ENCODE results near the gene CREM. TPM values are rescaled to one million over a fixed set of nuclear protein-coding genes. Genes with fewer than 3 reads are reported as not detected.
A peak's percentile ranks its signal among the peaks of the same experiment; 100 is the strongest.

The CREM gene
- total and polyA plus RNA-seq, 2 of the 4 experiments (the other 2 are of a cell fraction) = 33.2 to 40.5 TPM

- intact Hi-C loops (cut with micrococcal nuclease) (loop anchor here (1.0 kb wide), 1 partner anchor 68 kb away; no protein-coding TSS in a partner anchor), in situ Hi-C loops (cut with MboI; ENCODE audit: low sequenced_read_pairs) (no loop called here), dilution Hi-C loops (cut with HindIII; ENCODE audit: low sequenced_read_pairs, unreplicated experiment) (no loop called here)
- DNase-seq (peak; percentile 91), ATAC-seq (ENCODE audit: low read depth) (no peak)
- H3K9me1 ChIP-seq (ENCODE audit: insufficient read depth, low read length) = peaks cover 9% of the 10 kb centered on the region; the same call in 1 of the 2 replicates
- H3K9me3 ChIP-seq (ENCODE audit: control insufficient read depth, insufficient read depth, low read length) = no peaks in the 10 kb centered on the region
- BruUV-seq (replicated peaks) = no TSS peak
- peak overlapping the region; percentile 44 for H3K4me3 ChIP-seq (ENCODE audit: insufficient read depth, low read depth, low read length)
- peak overlapping the region; percentile 25 to 41 for H4K8ac ChIP-seq (ENCODE audit: low read depth in 2 of 2, low read length in 2 of 2)
- H3K56ac ChIP-seq (ENCODE audit: extremely low read depth, insufficient read depth, low read length) = peak overlapping the region; percentile 29; the same call in 1 of the 2 replicates
- peak overlapping the region; percentile 14; the same call in 1 of the 2 replicates for H3K18ac ChIP-seq (ENCODE audit: low read depth, low read length)
- H4K5ac ChIP-seq (ENCODE audit: low read depth, low read length) = peak overlapping the region; percentile 21; the same call in 1 of the 2 replicates
- ChIA-PET POLR2A (ENCODE audit: unreplicated experiment) (no interaction called here), CTCF (interaction anchor here (0.8 to 2.0 kb wide), 5 partner anchors 10 to 68 kb away, joined by 3 to 14 read pairs (median 6); partner anchors contain the start of gene CREM)
- peak overlapping the region; percentile 79; the same call in 1 of the 2 replicates for H2AK5ac ChIP-seq (ENCODE audit: low read depth, low read length)
- no peak overlapping the region; the same call in 1 of the 2 replicates for H3K9ac ChIP-seq (ENCODE audit: low read depth, low read length)
- WGBS, 2 experiments (ENCODE audit: extremely low coverage in 2 of 2, insufficient read length in 1 of 2) = 100% methylated on average over 1 of the region's 1 CpG; no CpG with 5 or more reads in 1 of the 2 experiments
- H2AFZ ChIP-seq (replicated peaks; ENCODE audit: low read length, poor library complexity) = peak overlapping the region; percentile 54
- H3K14ac ChIP-seq (replicated peaks; ENCODE audit: low read depth, low read length) = peak overlapping the region; percentile 87
- no peak overlapping the region; the same call in 1 of the 2 replicates for H4K91ac ChIP-seq (ENCODE audit: insufficient read depth, low read depth, low read length)
- H3K27ac ChIP-seq (ENCODE audit: insufficient read depth, low read length) = peak overlapping the region; percentile 26; the same call in 1 of the 2 replicates
- peaks cover 3% of the 10 kb centered on the region for H4K20me1 ChIP-seq (ENCODE audit: insufficient read depth, low read length)
- H2BK20ac ChIP-seq (ENCODE audit: low read depth, low read length) = peak overlapping the region; percentile 27; the same call in 1 of the 2 replicates
- H3K4ac ChIP-seq (ENCODE audit: low read depth, low read length) = peak overlapping the region; percentile 52; the same call in 1 of the 2 replicates
- peak overlapping the region; percentile 71 for H3K4me2 ChIP-seq (ENCODE audit: low read depth, low read length)
- peak overlapping the region; percentile 27; the same call in 1 of the 3 replicates for H2BK15ac ChIP-seq (ENCODE audit: low read depth, low read length)
- peaks cover 5% of the 10 kb centered on the region for H3K4me1 ChIP-seq (ENCODE audit: control insufficient read depth, insufficient read depth, low read length)
- H3K79me1 ChIP-seq (ENCODE audit: low read depth in 1 of 2, low read length in 2 of 2) = peaks cover 3 to 19% of the 10 kb centered on the region in 2 experiments; a peak in 2 of 4 replicates
- H3K36me3 ChIP-seq (ENCODE audit: control insufficient read depth, insufficient read depth, low read length) = no peaks in the 10 kb centered on the region
- peak overlapping the region; percentile 87 for H2BK5ac ChIP-seq (ENCODE audit: low read depth, low read length, poor library complexity, severe bottlenecking)
- H3K23ac ChIP-seq (ENCODE audit: low read depth, low read length) = peak overlapping the region; percentile 11; the same call in 1 of the 2 replicates
- no peaks in the 10 kb centered on the region for H3K27me3 ChIP-seq (ENCODE audit: control insufficient read depth, insufficient read depth, low read length)
- peak overlapping the region; percentile 44; the same call in 1 of the 2 replicates for H2BK120ac ChIP-seq (ENCODE audit: low read depth, low read length)
- no peak overlapping the region for H2AK9ac ChIP-seq (replicated peaks; ENCODE audit: low read depth, low read length, poor library complexity)
- no peak for TF ChIP-seq SMC3 (IDR thresholded peaks at IDR 0.05; ENCODE audit: low read depth, low read length)
- TF ChIP-seq NFE2L2 (IDR thresholded peaks at IDR 0.05; ENCODE audit: low read depth, low read length) = peak; percentile 14; the same call in 1 of the 2 replicates
- TF ChIP-seq, protein P1, sequence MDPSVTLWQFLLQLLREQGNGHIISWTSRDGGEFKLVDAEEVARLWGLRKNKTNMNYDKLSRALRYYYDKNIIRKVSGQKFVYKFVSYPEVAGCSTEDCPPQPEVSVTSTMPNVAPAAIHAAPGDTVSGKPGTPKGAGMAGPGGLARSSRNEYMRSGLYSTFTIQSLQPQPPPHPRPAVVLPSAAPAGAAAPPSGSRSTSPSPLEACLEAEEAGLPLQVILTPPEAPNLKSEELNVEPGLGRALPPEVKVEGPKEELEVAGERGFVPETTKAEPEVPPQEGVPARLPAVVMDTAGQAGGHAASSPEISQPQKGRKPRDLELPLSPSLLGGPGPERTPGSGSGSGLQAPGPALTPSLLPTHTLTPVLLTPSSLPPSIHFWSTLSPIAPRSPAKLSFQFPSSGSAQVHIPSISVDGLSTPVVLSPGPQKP (IDR thresholded peaks at IDR 0.05; ENCODE audit: borderline replicate concordance, low read depth, low read length) = no peak
- no peak for TF ChIP-seq CHD1 (IDR thresholded peaks at IDR 0.05; ENCODE audit: low read depth, low read length)
- TF ChIP-seq, protein P2, sequence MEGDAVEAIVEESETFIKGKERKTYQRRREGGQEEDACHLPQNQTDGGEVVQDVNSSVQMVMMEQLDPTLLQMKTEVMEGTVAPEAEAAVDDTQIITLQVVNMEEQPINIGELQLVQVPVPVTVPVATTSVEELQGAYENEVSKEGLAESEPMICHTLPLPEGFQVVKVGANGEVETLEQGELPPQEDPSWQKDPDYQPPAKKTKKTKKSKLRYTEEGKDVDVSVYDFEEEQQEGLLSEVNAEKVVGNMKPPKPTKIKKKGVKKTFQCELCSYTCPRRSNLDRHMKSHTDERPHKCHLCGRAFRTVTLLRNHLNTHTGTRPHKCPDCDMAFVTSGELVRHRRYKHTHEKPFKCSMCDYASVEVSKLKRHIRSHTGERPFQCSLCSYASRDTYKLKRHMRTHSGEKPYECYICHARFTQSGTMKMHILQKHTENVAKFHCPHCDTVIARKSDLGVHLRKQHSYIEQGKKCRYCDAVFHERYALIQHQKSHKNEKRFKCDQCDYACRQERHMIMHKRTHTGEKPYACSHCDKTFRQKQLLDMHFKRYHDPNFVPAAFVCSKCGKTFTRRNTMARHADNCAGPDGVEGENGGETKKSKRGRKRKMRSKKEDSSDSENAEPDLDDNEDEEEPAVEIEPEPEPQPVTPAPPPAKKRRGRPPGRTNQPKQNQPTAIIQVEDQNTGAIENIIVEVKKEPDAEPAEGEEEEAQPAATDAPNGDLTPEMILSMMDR (conservative IDR thresholded peaks at IDR 0.05; ENCODE audit: low read depth, low read length) = no peak
- peak; percentile 83 for TF ChIP-seq POLR2A (IDR thresholded peaks at IDR 0.05; ENCODE audit: low read depth, low read length)
- TF ChIP-seq, protein P3, sequence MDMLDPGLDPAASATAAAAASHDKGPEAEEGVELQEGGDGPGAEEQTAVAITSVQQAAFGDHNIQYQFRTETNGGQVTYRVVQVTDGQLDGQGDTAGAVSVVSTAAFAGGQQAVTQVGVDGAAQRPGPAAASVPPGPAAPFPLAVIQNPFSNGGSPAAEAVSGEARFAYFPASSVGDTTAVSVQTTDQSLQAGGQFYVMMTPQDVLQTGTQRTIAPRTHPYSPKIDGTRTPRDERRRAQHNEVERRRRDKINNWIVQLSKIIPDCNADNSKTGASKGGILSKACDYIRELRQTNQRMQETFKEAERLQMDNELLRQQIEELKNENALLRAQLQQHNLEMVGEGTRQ (IDR thresholded peaks at IDR 0.05; ENCODE audit: low read depth, low read length) = no peak
- TF ChIP-seq FOS (IDR thresholded peaks at IDR 0.05; ENCODE audit: low read depth, low read length) = no peak
- no peak for TF ChIP-seq RFX5 (IDR thresholded peaks at IDR 0.05; ENCODE audit: low read depth, low read length)
- TF ChIP-seq MAFK (IDR thresholded peaks at IDR 0.05; ENCODE audit: low read depth, low read length) = no peak
- TF ChIP-seq RAD21 (IDR thresholded peaks at IDR 0.05; ENCODE audit: low read length) = no peak
- peak; percentile 22; the same call in 1 of the 2 replicates for TF ChIP-seq BHLHE40 (IDR thresholded peaks at IDR 0.05; ENCODE audit: low read depth, low read length)
- TF ChIP-seq MAZ (IDR thresholded peaks at IDR 0.05; ENCODE audit: borderline replicate concordance, low read depth, low read length) = no peak
- TF ChIP-seq MXI1 (IDR thresholded peaks at IDR 0.05; ENCODE audit: borderline replicate concordance, low read depth, low read length) = no peak
- no peak for TF ChIP-seq CEBPB (IDR thresholded peaks at IDR 0.05; ENCODE audit: low read depth, low read length)
These were observed 68.3 kb downstream of the CREM start for GRCh38 chr10:35194906-35195305.

Measured in IMR-90 (cell line).